Thymus (tissue), 11 donors: ENCODE data around the gene SELPLG. TPM values are rescaled to one million over a fixed set of nuclear protein-coding genes. Genes with fewer than 3 reads are reported as not detected.
"Not testable (repeated sequence)": the region's sequence is repeated elsewhere in the genome, so short reads cannot be mapped to it uniquely, and the experiment has no call there.

ENCODE experiments used
- DNase-seq, 9 donors: peaks; one replicate each; pipeline ENCODE4 v3.0.0-alpha.2; 2013; ENCODE audit warnings: low spot score in 9 of 9, low read depth in 6 of 9, missing footprints in 1 of 9
- H3K27ac ChIP-seq, 2 donors: one replicate each; pipeline ENCODE4 v1.5.1; 2013; ENCODE audit warnings: control low read depth in 1 of 2, low read depth in 1 of 2, low read length in 1 of 2, mild to moderate bottlenecking in 1 of 2, moderate library complexity in 1 of 2
- H3K27me3 ChIP-seq, 2 donors: one replicate each; pipeline ENCODE4 v1.5.1; 2013; ENCODE audit warnings: low read length in 1 of 2; ENCODE audit not compliant: control insufficient read depth in 2 of 2, insufficient read depth in 1 of 2
- H3K36me3 ChIP-seq, 2 donors: one replicate each; pipeline ENCODE4 v1.5.1; 2013; ENCODE audit warnings: low read length in 1 of 2, mild to moderate bottlenecking in 1 of 2, moderate library complexity in 1 of 2; ENCODE audit not compliant: control insufficient read depth in 2 of 2, insufficient read depth in 2 of 2
- H3K4me1 ChIP-seq, 2 donors: one replicate each; pipeline ENCODE4 v1.5.1; 2013; ENCODE audit warnings: low read length in 2 of 2; ENCODE audit not compliant: control insufficient read depth in 2 of 2, insufficient read depth in 2 of 2
- H3K4me3 ChIP-seq, 2 donors: one replicate each; pipeline ENCODE4 v1.5.1; 2013; ENCODE audit warnings: low read length in 2 of 2, control low read depth in 1 of 2, mild to moderate bottlenecking in 1 of 2
- H3K9me3 ChIP-seq, 2 donors: one replicate each; pipeline ENCODE4 v1.5.1; 2013; ENCODE audit warnings: low read length in 1 of 2, mild to moderate bottlenecking in 1 of 2; ENCODE audit not compliant: control insufficient read depth in 2 of 2, insufficient read depth in 1 of 2
- WGBS: extraction: QIAGEN DNeasy Blood & Tissue Kit; methylation state at CpG from one replicate; pipeline ENCODE4 v1.1.7; 2013; 5-methylcytosine and 5-hydroxymethylcytosine counted together
- polyA plus RNA-seq: library from polyadenylated mRNA; stranded (reverse); fragments of 200-250 nt; gene quantifications from one replicate; pipeline ENCODE4 v1.2.3, GENCODE V29; 2013
- total RNA-seq: library from RNA; stranded (reverse); fragments of 120-200 nt; gene quantifications from one replicate; pipeline ENCODE4 v1.2.4, GENCODE V29; 2013
- donor health status: healthy.

SELPLG gene
- total and polyA plus RNA-seq, 2 donors: 28.0 to 69.6 TPM

DNA sequence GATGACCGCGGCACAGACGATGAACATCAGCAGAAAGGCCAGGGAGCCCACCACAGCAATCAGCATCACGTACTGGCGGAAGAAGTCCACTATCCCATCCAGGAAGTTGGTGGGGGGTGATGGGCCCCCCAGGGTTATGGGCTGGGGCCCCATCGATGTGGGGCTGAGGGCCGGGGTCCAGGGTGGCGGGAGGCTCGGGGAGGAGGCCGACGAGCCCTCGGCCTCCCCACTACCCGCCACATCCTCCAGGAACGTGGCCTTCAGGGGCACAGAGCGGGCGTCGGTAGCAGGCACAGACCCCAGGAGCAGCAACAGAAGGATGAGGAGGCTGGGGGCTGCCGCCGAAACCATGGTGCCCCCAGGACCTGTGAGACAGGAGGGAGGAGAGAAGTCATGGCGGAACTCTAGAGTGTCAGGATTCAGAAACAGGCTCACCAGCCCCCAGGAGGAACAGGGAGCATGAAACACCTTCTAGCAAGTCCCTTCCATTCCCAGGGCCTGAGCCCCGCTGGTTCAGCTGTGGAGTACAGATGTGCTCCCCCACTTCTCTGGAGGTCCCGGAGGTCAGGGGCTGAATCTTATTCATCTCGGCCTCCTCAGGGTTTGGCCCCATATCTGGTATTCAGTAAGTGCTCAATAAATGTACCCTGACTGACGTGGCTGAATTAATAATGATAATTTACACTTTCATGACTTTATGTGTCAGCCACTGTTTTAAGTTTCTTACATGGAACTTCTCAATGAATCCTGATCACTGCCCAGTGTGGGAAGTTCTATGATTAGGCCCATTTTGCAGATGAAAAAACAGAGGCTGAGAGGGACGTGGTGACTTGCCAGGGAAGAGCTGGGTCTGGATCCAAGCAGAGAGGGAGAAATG, 41.4 kb downstream of the SELPLG start:
- Histone ChIP-seq H3K9me3 (no peaks in the 10 kb centered on the region), H3K4me1 (peaks cover 0 to 10% of the 10 kb centered on the region in 2 donors), H3K27me3 (no peaks in the 10 kb centered on the region), H3K27ac (no peak overlapping the region), H3K36me3 (no peaks in the 10 kb centered on the region), H3K4me3 (no peak overlapping the region)
- WGBS: 98% methylated on average over 25 of the region's 25 CpGs
- DNase-seq: no peak

DNA sequence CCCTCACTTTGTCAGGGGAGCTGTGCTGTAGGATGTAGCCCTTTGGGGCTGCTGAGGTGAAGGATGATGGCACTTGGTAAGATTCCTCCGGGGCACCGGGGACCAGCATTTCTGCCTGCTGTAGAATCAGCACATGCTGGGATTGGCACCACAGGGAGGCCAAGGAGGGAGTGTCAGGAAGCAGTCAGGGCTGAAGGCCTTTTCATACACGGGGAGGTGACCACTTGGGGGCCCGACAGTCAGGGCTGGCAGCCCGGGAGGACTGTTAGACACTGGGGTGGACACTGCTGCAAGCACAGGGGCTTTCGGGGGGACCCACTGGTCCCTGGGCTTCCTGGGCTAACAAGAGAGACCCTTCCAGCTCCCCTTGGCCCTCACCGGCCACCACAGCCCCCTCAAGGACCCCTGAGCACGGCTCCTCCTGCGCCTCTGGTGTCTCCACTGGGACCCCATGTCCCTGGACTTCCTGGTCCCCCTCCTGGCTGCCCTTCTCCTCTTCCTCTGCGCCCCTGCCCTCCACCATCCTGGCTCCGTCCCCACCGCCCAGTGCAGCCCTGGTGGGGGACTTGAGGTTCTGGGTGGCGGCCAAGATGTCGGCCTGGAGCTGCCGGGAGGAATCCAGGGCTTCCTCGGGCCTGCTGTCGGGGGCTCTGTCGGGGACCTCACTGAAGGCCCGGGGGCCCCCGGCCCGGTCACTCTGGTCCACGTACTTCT, 42.3 kb downstream of the SELPLG start:
- DNase-seq: no peak
- Histone ChIP-seq H3K4me3 (no peak overlapping the region), H3K27me3 (no peaks in the 10 kb centered on the region), H3K36me3 (no peaks in the 10 kb centered on the region), H3K9me3 (no peaks in the 10 kb centered on the region), H3K27ac (no peak overlapping the region), H3K4me1 (peaks cover 0 to 10% of the 10 kb centered on the region in 2 donors)
- WGBS: 96% methylated on average over 22 of the region's 22 CpGs

DNA sequence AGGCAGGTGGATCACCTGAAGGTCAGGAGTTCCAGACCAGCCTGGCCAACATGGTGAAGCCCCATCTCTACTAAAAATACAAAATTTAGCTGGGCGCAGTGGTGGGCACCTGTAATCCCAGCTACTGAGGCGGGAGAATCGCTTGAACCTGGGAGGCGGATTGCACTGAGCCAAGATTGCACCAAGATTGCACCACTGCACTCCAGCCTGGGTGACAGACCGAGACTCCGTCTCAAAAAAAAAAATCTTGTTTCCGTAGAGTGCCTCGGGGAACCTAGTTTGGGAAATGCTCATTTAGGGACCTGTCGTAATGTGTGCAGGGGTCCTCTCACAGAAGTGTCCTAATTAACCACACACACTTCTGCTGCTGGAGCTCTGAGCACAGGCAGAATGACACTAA, 43.2 kb downstream of the SELPLG start:
- 90% methylated on average over 9 of the region's 9 CpGs for WGBS
- DNase-seq, H3K27me3 ChIP-seq, H3K4me1 ChIP-seq, H3K4me3 ChIP-seq, H3K36me3 ChIP-seq, H3K9me3 ChIP-seq, H3K27ac ChIP-seq: not testable (repeated sequence)

DNA sequence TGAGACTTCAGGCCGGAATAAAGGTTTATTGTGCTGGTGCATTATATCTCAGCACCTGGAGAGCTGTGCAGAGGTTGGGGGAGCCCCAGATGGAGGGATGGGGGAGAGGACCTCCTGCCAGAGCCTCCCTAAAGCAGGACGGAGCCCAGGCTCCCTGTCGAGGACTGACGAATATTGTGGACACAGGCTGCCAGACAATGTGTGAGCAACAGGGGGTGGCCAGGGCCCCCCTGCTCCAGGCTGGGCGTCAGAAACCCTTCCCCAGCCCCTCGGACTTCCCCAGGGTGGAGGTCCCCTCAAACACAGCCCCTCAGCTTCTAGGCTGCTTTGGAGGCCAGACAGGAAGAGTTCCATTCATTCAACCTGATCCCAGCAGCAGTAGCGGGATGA, 43.9 kb downstream of the SELPLG start:
- H3K4me1 ChIP-seq: peaks cover 0 to 10% of the 10 kb centered on the region in 2 donors
- H3K36me3 ChIP-seq: no peaks in the 10 kb centered on the region
- no peaks in the 10 kb centered on the region for H3K27me3 ChIP-seq
- WGBS: 95% methylated on average over 7 of the region's 7 CpGs
- H3K9me3 ChIP-seq: no peaks in the 10 kb centered on the region
- H3K27ac ChIP-seq: no peak overlapping the region
- no peak for DNase-seq
- no peak overlapping the region for H3K4me3 ChIP-seq

DNA sequence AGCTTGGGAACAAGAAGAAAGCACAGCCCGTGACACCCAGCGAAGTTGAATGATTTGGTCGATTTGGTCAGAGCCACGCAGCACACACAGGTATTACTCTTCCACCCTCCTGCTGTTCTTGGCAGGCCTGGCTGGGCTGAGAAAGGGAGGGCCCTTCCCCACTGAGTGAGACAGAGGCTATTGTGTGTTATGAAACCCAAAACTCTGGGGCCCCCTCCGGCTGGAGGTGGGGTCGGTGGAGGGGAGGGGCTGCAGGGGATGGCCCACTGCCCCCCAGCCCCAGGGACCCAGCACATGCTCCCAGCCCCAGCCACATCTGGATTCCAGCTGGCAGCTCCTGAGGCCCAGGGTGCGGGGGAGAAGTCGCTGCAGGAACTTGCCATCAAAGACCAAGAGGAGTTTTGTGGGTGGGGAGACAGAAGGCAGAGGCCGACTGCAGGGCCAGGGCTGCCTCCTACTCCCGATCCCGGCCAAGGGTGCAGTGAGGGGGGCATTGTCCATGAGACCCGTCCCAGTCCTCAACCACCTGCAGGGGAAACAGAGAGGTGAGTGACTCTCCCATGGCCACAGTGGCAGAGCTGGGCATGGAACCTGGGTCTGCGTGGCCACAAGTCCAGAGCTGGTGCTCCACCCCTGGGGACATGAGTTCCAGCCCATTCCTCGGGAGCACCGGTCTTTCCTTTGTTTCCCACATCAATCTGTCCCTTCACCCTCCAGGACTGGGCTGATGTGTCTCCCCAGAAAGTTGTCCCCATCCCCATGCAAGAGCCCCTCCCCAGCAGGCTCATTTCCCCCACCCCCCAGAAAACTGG, 44.5 kb downstream of the SELPLG start:
- H3K36me3 ChIP-seq: no peaks in the 10 kb centered on the region
- H3K4me3 ChIP-seq: no peak overlapping the region
- no peaks in the 10 kb centered on the region for H3K9me3 ChIP-seq
- H3K27me3 ChIP-seq: no peaks in the 10 kb centered on the region
- H3K4me1 ChIP-seq: peaks cover 0 to 10% of the 10 kb centered on the region in 2 donors
- no peak overlapping the region for H3K27ac ChIP-seq
- WGBS: 80% methylated on average over 15 of the region's 15 CpGs
- no peak for DNase-seq

DNA sequence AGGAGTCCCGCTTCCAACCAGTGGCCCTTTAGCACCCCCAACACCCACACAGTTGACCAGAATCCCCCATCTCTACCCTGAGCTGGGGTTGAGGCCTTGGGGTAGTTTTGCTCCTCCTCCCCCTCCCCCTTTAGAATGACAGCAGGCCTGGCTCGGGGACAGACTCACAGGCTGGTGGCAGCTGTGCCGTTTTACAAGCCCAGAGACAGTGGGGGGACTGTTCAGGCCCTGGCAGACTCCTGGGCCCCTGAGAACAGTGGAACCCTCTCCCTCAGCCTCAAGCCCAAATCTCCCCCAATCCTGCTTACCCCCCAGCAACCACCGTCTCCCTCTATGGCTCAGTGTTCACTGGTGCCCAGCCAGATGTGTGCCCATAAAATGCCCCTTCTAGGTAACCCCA, 45.9 kb downstream of the SELPLG start:
- H3K27me3 ChIP-seq: no peaks in the 10 kb centered on the region
- no peak overlapping the region for H3K27ac ChIP-seq
- no peaks in the 10 kb centered on the region for H3K36me3 ChIP-seq
- H3K4me1 ChIP-seq: peaks cover 0 to 10% of the 10 kb centered on the region in 2 donors
- WGBS: 86% methylated on average over 4 of the region's 4 CpGs
- no peak for DNase-seq
- H3K9me3 ChIP-seq: no peaks in the 10 kb centered on the region
- no peak overlapping the region for H3K4me3 ChIP-seq

DNA sequence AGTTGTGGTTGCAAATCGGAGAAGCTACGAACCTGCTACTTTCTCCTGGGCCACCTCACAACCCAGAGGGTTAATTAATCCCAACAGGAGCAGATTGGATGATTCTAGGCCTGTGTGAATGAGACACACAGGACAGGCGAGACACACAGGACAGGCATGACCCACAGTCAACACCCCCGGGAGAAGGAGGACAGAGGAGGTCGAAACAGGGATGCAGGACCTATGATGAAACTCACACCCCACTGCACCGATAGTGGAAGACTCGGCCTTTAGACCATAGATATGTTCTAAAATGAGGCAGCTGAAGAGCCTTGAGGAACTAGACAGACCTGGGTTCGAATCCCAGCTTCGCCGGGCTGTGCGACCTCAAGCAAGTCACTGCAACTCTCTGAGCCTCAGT, 47.4 kb downstream of the SELPLG start:
- no peak for DNase-seq
- no peak overlapping the region for H3K4me3 ChIP-seq
- WGBS: 97% methylated on average over 11 of the region's 11 CpGs
- peaks cover 0 to 10% of the 10 kb centered on the region in 2 donors for H3K4me1 ChIP-seq
- H3K27me3 ChIP-seq: no peaks in the 10 kb centered on the region
- no peak overlapping the region for H3K27ac ChIP-seq
- H3K36me3 ChIP-seq: no peaks in the 10 kb centered on the region
- no peaks in the 10 kb centered on the region for H3K9me3 ChIP-seq

DNA sequence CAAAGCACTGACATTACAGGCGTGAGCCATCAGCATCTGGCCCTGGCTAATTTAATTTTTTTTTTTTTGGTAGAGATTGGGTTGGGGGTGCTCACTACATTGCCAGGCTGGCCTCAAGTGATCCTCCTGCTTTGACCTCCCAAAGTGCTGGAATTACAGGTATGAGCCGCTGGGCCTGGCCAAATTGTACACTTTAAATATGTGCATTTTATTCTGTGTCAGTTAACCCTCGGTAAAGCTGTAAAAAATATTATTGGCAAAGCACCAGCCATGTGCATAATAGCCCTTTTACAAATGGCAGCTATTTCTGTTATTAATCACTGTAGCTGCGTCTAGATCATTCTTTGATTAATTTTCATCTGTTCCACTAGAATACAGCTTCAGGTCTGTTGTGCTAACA, 47.8 kb downstream of the SELPLG start:
- H3K36me3 ChIP-seq: no peaks in the 10 kb centered on the region
- H3K4me3 ChIP-seq: no peak overlapping the region
- H3K27me3 ChIP-seq: no peaks in the 10 kb centered on the region
- no peak overlapping the region for H3K27ac ChIP-seq
- no peak for DNase-seq
- H3K4me1 ChIP-seq: peaks cover 0 to 10% of the 10 kb centered on the region in 2 donors
- H3K9me3 ChIP-seq: no peaks in the 10 kb centered on the region
- 95% methylated on average over 4 of the region's 4 CpGs for WGBS
